Activated CD4-positive, alpha-beta T cell treated with anti-CD3 and anti-CD28 coated beads for 4 hours (primary cell): ENCODE measurements around the gene PLA2G4C.

Experiments used
- DNase-seq, 2 donors: peaks; one replicate each; pipeline ENCODE4 v3.0.0-alpha.2; 2020

PLA2G4C gene

DNA sequence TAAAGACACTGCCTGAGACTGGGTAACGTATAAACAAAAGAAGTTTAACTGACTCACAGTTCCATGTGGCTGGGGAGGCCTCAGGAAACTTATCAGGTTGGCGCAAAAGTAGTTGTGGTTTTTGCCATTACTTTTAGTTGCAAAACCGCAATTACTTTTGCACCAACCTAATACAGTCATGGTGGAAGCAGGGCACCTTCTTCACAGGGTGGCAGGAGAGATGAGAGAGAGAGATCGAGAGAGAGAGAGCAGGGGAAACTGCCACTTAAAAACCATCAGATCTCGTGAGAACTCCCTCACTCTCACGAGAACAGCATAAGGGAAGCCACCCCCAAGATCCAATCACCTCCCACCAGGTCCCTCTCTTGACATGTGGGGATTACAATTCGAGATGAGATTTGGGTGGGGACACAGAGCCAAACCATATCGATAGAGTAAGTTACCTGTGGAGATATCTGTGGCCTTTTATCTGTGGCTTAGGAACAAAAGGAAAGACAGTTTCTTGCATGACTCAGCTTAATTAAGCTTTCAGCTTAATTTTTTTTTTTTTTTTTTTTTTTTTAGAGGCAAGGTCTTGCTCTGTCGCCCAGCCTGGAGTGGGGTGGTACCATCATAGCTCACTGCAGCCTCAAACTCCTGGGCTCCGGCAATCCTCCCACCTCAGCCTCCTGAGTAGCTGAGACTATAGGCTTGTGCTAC lies 59.1 kb downstream of the PLA2G4C start:
- no peak for DNase-seq

DNA sequence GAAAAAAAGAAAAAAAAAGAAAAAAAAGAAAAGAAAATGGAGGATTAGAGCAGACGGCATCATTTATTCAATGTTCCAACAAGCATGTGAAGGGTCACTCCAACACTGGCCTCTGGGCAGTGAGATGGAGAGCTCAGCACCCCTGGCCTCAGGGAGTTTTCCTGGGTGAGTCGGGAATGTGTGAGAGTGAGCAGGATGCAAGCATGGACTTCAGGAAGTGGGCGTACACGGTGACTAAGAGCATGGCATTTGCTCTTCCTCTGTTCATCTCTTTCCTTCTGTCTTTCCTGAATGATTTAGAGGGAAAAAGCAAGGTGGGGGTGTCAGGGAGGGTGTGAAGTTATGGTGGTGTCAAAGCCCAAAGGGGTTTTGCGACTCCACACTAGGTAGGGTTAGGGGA lies 66.1 kb downstream of the PLA2G4C start:
- DNase-seq = no peak

DNA sequence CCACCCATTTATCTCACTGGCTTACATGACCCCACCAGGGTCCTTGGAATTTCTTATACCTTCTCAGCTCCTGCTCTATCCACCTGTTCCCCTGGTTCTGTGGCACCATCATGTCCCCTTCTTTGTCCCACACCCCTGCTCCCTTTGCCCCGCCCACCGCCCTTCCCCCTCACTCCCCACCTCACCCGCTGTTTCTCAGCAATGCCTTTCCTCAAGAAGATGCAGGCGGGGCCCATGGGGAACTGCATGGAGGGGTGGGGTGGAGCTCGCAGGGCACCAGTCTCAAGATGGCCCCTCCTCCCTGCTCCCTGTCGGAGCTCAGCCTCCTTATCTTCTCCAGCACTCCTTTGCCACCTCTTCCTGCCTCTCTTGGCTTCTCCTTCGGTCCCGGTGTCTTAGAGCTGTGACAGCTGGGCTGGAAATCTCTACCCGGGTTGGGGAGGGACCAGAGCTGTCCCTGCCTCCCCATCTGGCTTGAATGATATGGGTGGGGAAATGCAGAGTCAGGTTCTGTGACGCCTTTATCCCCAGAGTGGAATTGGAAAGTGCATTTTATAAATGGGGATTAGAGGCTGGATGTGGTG lies 66.8 kb downstream of the PLA2G4C start, which contains the start of gene CABP5:
Gene CABP5 (minus strand): TSS at position 405 of the 584 bp plus-strand sequence. CDS start 157 bp downstream, at position 248.
- no peak for DNase-seq

DNA sequence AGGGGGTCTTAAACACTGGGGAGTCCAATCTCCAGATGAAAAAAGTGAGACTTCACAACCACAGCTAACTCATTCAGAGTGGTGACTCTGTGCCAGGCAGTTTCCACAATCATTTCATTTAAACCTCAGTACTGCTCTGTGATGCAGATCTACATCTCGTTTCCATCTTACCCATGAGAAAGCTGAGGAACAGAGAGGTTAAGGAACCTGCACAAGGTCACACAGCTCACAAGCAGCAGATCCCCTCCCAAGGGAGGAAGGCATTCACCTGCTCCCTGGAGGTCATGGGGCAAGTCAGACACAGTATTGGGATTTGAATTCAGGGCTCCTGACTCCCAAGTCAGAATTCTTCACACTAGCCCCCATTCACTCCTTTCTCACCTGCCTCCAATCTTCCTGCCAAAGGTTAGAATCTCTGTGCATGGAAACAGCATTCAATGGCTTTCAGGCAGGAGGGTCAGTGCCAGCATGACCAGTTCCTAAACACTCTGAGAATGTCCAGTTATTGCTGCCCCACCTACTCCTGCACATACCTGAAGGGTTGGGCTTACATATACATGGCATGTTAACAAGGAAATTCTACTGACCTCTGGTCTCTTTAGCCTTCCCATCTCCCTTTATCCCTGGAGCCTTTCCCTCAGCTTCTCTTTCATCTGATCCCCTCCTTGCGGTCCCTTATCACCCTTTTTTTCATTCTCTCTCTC lies 68.6 kb downstream of the PLA2G4C start:
- no peak for DNase-seq

DNA sequence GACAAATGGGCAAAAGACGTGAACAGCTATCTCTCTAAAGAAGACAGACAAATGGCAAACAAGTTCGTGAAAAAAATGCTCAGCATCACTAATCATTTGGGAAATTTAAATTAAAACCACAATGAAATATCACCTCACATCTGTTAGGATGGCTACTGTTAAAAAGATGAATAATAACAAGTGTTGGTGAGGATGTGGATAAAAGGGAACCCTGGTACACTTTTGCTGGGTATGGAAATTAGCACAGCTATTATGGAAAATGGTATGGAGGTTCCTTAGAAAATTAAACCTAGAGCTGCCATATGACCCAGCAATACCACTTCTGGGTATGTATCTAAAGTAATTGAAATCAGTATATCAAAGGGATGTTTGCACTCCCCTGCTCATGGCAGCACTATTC lies 73.9 kb downstream of the PLA2G4C start:
- DNase-seq = no peak

DNA sequence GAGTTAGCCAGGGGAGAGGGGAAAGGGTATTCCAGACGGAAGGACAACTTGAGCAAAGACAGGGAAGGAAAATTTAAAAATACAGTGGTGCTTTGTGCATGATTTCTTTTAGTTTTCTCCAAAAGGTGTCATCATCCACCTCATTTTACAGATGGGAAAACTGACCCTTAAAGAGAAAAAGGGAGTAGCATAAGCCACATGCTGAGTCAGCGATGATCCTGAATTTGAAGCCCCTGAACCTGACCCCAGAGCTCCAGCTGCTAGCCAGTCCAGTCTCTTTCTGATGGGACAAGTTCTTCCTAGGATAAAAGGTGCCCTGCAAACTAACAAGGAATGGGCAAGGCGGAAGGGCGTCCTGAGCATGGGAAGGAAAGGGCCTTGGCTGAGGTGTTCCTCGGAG lies 77.0 kb downstream of the PLA2G4C start:
- no peak for DNase-seq

DNA sequence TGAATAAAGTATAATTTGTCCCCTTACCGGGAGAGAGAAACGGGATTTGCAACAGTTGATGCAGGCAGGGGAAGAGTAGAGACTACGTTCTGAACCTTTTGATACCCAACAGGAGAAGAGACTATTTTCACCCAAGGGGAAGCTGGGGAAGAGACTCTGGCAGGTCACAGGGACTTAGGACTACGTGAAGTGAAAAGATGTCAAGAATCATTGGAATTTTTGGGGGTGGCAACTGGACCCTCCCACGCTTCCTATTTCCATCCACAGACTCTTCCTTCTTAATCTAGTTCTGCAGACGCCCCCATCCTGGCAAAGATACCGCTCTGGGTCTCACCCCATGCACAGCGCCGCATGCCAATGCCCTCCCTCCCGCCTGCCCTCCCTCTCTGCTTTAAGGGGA lies 80.5 kb downstream of the PLA2G4C start:
- DNase-seq = no peak

DNA sequence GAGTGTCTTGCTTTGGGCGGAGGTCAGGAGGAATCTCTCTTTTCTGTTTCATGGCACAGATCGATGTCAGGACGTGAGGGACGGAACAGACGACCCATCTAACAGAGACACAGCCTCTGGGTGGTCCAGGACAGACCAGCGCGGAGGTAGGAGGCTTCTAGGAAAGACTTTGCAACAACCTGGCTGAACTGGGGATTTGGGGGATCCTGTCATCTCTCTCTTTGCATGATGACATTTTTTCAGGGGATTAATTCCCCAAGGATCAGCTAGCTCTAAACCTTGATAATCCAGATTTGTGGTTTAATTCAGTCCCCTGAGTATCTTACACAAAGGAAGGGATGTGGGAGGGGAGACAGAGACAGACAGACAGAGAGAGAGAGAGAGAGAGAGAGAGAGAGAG lies 81.2 kb downstream of the PLA2G4C start:
- DNase-seq = no peak

DNA sequence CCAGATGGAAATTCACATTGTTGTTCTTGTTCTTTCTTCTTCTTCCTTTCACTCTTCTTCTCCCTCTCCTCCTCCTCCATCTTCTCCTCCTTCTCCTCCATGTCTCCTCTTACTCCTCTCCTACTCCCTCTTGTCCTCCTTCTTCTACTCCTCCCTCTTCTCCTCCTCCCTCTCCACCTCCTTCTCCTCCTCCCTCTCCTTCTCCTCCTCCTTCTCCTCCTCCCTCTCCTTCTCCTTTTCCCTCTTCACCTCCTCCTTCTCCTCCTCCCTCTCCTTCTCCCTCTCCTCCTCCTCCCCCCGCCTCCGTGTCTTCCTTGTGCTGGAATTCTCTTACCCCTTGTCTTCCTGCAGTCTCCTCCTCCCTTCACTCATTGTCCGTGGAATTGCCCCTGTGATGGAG lies 85.1 kb downstream of the PLA2G4C start:
- no peak for DNase-seq

DNA sequence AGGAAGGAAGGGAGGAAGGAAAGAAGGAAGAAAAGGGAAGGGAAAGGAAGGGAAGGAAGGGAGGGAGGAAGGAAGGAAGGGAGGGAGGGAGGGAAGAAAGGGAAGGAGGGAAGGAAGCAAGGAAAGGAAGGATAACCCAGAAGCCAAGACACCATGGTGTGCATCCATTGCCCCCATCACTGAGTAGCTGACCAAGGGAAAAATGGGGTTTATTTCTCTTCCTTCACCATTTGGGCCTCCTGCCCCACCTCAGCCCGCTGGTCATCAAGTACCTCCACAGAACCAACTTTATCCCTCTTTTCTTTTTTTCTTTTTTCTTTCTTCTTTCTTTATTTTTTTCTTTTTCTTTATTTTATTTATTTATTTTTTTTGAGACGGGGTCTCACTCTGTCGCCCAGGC lies 87.1 kb downstream of the PLA2G4C start:
- DNase-seq = no peak

DNA sequence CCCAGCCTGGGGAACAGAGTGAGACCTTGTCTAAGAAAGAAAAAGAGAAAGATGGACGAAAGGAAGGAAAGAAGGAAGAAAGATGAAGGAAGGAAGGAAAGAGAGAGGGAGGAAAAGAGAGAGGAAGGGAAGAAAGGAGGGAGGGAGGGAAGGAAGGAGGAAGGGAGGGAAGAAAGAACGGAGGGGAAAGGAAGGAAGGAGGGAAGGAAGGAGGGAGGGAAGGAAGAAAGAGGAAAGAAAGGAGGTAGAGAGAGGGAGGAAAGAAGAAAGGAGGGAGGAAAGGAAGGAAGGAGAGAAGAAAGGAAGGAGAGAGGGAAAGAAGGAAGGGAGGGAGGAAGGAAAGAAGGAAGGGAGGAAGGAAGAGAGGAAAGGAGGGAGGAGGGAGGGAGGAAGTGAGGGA lies 87.6 kb downstream of the PLA2G4C start:
- no peak for DNase-seq

DNA sequence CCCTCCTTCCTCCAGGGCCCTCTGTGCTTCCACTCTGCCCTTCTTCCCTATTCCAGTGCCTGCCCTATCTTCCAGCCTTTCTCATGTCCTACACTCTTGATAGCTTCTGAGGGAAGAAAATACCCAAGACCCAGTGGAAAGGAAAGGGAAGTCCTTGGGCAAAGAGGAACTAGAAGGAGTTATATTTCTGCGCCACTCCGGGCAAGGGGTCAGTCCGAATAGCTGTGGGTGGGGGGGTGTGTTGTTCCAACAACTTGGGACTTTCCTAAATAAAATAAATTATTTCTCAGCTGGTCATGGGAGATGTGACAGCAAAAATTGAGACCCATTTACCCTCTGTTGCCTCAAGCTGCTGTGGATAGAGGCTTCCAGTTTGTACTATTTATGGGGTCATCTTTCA lies 89.9 kb downstream of the PLA2G4C start:
- no peak for DNase-seq

DNA sequence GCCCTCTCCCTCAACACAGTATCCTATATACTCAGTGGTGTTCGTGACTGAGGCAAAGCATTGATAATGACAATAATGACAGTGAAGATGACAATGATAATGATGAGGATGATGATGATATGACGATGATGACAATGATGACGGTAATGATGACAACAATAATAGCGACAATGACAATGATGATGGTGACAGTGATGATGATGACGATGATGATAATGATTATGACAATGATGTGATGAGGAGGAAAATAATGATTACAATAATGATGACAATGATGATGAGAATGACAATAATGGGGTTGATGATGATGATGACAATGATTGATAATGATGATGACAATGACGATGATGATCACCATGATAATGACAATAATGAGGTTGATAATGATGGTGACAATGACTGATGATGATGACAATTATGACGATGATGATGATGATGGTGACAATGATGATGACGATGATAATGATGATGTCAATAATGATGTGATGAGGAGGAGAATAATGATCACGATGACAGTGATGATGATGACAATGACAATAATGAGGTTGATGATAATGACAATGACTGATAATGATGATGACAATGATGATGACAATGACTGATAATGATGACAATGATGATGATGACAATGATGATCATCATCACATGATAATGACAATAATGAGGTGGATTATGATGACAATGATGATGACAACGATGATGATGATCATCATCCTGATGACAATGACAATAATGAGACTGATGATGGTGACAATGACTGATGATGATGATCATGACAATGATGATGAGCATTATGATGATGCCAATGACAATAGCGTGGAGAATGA lies 99.5 kb downstream of the PLA2G4C start:
- no peak for DNase-seq

DNA sequence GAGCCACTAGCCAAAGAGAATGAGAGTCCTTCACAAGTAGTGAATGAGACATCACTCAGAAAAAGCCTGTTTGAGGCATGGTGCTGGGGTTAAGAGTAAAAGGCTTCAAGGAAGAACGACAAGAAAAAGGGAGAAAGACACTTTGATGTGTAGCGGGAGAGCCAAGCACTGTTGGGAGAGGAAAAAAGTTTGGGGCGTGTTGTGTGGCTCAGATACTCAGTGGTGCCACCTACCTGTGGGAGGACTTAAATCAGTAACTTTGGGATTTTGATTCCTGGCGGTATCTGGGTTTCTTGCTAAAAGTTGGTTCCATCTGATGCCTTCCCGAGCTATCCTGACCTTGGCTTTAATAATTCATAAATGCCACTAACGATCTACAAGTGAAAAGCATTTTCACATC lies 103.9 kb downstream of the PLA2G4C start:
- DNase-seq = no peak

DNA sequence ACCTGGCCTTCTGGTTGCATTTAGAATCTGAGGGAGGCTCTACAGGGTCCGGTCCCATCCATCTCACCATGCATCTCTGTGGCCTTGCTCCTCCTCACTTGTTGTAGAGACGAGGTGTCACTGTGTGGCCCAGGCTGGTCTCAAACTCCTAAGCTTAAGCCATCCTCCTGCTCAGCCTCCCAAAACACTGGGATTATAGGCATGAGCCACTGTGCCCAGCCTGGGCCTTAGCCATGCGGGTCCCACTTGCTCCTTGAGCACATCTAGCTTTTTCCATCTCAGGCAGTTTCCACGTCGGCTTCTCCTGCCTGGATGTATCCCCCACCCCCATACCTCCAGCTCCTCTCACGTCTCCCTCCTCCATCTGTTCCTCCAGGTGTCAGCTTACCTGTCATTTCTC lies 106.4 kb downstream of the PLA2G4C start:
- no peak for DNase-seq

DNA sequence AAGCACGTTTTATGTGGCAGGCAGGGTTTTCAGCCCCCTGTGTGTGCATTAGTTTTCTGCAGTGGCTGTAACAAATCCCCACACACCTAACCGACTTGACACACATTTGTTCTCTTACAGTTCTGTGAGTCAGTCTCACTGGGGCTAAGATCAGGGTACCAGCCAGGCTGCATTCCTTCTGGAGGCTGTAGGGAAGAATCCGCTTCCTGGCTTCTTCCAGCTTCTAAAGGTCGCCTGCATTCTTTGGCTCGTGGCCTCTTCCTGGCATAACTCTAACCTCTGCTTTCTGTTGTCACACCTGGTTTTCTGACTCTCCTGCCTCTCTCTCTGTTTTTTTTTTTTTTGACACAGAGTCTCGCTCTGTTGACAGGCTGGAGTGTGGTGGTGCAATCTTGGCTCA lies 109.8 kb downstream of the PLA2G4C start:
- no peak for DNase-seq

DNA sequence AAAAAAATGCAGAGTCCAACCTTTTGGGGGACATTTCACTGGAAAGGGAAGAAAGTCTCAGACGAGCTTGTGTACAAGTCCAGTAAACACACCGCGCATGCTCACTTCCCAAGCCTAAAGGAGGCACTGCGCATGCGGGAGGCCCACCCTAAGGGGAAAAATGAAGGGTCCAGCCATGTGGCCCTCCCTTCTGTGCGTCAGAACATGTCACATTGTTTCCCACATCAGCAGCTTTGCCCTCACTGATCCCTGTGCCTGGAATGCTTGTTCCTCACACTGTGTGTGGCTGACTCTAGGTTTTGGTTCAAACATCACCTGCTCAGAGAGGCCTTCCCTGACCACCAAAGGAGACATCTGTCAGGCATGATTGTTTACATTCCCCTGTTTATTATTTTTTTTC lies 111.8 kb downstream of the PLA2G4C start:
- DNase-seq = no peak
